SH-SY5Y (cell line): Measurements from ENCODE around the gene PTPRD.

Source experiments
- GATA2 ChIP-seq: IDR thresholded peaks from 2 replicates; pipeline ENCODE4 v1.6.1; 2011; ENCODE audit warnings: mild to moderate bottlenecking, low read depth, low read length
- GATA3 ChIP-seq: IDR thresholded peaks from 2 replicates; pipeline ENCODE4 v1.6.1; 2011; ENCODE audit warnings: low read depth, mild to moderate bottlenecking, low read length, moderate library complexity

PTPRD gene

DNA sequence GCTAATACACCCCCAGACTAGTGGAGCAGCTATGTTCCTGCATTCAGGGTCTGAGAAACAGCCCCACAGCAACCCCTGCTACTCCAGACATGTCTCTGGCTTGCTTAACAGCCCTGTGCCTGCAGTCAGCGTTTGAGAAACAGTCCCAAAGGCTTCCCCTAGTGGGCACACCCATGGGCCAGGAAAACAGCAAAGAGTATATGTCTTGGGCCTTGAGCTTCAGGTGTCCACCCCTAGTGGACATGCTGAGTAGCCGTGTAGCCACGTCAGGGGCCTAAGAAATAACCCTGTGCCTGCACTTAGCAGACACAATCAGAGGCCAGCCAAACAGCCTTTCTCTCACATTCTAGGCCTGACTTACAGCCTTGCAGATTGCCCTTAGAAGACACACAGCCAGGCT, 698.6 kb downstream of the PTPRD start:
- TF ChIP-seq GATA3 (no peak), GATA2 (no peak)

GRCh38 chr9:9913276-9913832, 699.4 kb downstream of the PTPRD start:
- no peak for TF ChIP-seq GATA3
- TF ChIP-seq GATA2 = no peak

DNA sequence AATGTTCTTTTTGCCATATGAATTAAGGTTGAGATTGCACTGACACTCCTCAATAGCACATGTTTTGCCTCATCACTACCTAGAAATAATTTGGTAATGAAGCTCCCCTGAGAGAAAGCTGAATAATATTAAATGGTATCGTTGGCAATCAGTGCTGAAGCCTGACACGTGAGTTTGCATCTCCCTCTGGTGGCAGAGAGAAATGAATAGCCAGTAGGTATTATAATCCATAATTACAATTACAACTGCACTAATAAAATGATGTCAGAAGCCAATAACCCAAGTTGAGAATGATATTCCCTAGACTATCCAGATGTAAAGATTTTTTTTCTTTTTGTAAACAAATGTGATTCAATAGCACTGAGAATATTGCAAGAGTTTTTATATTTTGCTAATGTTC, 700.3 kb downstream of the PTPRD start:
- TF ChIP-seq GATA3 = no peak
- TF ChIP-seq GATA2 = 0 out of 2 replicates have a peak, but pooled peaks have one; percentile 15

- no peak for TF ChIP-seq GATA3
- TF ChIP-seq GATA2 = no peak
Measured at GRCh38 chr9:9905736-9906135, 707.1 kb downstream of the PTPRD start.

- TF ChIP-seq GATA2 = no peak
- no peak for TF ChIP-seq GATA3
Measured at GRCh38 chr9:9904041-9904440, 708.8 kb downstream of the PTPRD start.

- TF ChIP-seq GATA2 (no peak), GATA3 (no peak)
Measured at GRCh38 chr9:9901624-9902023, 711.2 kb downstream of the PTPRD start.

DNA sequence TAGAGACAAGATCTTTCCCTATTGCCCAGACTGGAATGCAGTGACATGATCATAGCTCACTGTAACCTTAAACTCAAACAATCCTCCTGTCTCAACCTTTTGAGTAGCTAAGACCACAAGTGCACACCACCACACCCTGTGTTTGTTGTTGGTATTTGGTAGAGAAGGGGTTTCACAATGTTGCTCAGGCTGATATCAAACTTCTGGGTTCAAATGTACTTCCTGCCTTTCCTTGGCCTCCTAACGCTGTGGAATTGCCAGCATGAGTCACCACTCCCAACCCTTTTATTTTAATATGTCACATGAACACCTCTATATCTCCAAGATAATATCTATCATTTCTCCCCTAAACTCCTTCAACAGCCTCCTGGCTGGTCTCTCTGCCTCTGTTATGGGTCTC, 719.0 kb downstream of the PTPRD start:
- TF ChIP-seq GATA2 (no peak), GATA3 (no peak)

DNA sequence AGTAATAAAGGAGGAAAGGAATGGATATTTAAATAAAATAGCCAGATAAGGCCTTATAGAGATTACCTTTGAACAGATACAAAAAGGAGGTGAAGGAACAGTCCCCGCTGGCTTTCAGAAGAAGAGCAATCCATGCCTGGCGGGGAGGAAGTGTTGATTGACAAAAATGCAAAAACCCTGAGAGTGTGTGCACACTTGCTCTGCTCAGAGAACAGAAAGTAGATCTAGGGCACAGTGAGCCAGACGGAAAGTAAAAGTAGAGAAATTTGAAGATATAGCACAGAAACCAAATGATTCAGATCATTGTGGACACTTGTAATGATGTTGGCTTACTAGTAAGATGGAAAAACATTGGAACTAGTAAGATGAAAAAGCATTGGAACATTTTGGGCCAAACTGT, 720.6 kb downstream of the PTPRD start:
- no peak for TF ChIP-seq GATA2
- no peak for TF ChIP-seq GATA3

GRCh38 chr9:9881692-9882091, 731.1 kb downstream of the PTPRD start:
- TF ChIP-seq GATA2 = no peak
- no peak for TF ChIP-seq GATA3

DNA sequence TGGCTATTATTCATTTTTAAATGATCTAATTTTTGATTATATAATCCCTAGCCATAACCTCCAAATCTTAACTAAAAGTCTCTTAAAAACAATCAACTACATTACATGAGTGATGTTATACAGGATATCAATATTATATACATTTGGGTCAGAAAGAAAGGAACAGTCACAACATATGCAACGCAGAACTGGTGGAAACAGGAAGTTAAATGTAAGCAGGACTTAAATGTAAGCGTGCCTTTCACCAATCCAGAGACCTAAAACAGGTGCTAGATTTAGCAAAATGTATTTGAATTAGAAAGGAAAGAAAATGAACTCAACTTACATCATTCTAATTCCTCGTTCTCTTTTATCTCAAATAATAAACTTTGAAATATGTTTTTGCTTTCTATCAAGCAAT, 738.5 kb downstream of the PTPRD start:
- no peak for TF ChIP-seq GATA2
- TF ChIP-seq GATA3 = no peak

- TF ChIP-seq GATA2 (peak; percentile 83), GATA3 (peak; percentile 86)
Measured at GRCh38 chr9:9862235-9862810, 750.5 kb downstream of the PTPRD start.

DNA sequence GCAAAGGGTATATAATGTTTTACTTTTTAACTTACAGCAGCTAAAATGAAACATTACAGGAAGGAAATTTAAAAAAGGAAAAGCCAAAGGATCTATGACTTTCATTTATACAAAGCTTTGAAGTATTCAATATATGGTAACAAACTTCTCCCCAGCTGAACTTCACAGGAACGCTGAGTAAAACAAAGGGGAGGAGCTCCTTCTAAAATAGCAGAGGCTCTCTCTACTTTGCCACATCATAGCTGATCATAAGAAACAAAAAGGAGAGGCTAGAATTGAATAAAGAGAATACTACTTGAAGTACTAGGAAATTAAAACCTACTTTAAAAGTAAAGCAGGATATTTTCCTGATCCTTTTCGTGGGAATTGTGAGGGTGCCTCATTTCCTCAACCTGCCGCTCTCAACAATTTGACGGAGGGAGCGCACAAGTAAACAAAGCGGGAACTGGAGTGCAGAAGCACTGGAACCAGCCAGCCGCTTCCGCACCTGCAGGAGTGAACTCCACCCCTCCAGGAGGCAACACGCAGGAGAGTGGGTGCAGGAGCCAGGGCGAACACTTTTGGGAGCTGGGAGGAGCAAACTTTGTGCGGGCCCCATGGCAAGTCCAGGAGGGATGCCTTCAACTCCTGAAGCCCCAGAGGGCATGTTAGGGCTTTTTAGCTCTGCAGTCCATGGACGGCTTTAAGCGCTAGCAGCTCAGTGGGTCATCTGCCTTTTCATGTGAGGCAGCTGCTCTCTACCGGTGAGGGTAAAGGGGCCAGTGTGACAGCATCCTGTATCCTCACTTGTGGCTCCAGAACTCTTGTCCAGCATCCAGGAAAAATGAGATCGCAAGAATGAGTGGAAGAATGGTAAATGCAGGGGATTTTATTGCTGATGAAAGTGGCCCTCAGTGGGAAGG, 757.4 kb downstream of the PTPRD start:
- TF ChIP-seq GATA3 = no peak
- no peak for TF ChIP-seq GATA2

DNA sequence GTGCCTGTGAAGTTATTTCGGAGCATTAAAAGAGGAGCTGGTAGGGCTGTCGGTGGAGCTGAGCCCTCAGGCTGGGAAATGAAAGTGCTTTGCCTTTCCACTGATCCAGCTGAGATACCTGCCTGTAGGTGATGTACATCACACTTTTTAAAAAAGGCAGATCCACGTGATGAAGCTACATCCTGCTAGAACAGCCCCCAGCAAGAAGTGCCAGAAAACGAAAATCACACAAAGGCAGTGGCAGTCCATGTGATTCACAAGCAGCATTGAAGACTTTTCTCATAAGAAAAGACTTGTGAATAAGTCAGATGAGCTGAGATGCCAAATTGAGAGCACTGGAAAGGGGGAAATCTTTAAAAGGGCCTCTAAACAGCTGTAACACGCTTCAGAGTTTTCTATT, 765.1 kb downstream of the PTPRD start:
- no peak for TF ChIP-seq GATA3

GRCh38 chr9:9846557-9846956, 766.2 kb downstream of the PTPRD start:
- TF ChIP-seq GATA3 (no peak), GATA2 (no peak)

DNA sequence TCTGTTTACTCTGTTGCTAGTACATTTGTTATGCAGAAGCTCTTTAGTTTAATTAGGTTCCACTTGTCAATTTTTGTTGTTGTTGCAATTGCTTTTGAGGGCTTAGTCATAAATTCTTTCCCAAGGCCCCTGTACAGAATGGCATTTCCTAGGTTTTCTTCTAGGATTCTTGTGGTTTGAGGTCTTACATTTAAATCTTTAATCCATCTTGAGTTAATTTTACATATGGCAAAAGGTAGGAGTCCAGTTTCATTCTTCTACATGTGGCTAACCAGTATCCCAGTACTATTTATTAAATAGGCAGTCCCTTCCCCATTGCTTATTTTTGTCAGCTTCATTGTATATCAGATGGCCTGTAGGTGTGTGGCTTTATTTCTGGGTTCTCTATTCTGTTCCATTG, 792.4 kb downstream of the PTPRD start:
- TF ChIP-seq GATA3 = no peak
- no peak for TF ChIP-seq GATA2
